ENCODE measurements around the gene LMAN1. TPM values are rescaled to one million over a fixed set of nuclear protein-coding genes. Genes with fewer than 3 reads are reported as not detected.

LMAN1 gene
- total and polyA plus RNA-seq, 2 experiments from 2014 or later: 111 to 134 TPM

DNA sequence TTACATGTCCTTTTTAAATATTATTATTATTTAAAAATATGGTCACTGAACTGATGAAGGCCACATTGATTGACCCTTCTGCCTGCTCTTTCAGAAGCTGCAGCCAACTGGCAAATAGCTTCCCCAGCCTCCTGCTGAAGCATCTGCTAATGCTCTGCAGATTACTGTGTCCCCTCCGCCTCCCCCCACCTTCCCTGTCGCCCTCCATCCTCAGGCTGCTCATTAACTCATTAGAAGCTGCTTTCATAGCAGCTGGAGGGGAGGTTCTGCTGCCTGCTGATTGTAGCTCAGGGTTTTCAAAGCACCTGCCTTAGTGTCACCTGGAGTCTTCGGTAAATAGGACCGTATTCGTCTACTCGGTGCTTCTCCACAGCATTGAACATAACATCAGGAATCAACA lies 24.8 kb upstream of the LMAN1 start:
- DNase-seq (ENCODE audit: low spot score): no peak

DNA sequence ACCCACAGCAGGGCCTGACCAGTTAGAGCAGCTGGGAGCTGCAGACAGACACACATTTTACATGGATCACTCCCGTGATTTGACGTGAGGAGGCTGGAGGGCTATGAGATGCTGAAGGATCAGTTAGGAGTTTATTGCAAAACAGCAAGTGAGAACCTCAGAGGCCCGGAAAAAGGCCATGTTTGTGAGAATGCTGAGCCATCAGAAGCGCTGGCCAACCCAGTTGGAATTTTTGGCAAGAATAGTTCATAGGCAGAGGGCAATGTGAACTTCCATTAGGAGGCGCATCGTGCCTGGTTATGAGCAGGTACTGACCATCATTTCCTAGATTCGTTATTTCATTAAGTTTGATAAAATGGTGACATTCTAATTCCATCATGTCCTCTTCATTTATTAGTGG lies 23.3 kb upstream of the LMAN1 start:
- peaks cover 6% of the 10 kb centered on the region; the same call in 1 of the 2 replicates for H3K27me3 ChIP-seq (ENCODE audit: insufficient read depth)
- H3K27ac ChIP-seq (ENCODE audit: low read depth): no peak overlapping the region
- peaks cover 25% of the 10 kb centered on the region for H3K4me1 Mint-ChIP-seq
- H3K9me3 Mint-ChIP-seq: no peaks in the 10 kb centered on the region
- peaks cover 17% of the 10 kb centered on the region for H3K4me1 ChIP-seq (ENCODE audit: insufficient read depth)
- no peaks in the 10 kb centered on the region for H3K36me3 Mint-ChIP-seq (ENCODE audit: low read depth)
- H4K20me1 ChIP-seq (replicated peaks; ENCODE audit: insufficient read depth): no peaks in the 10 kb centered on the region
- peak overlapping the region; percentile 47; the same call in 1 of the 2 replicates for H2AFZ ChIP-seq
- H3F3A ChIP-seq (replicated peaks; ENCODE audit: low read depth): no peaks in the 10 kb centered on the region
- no peaks in the 10 kb centered on the region for H3K9me2 ChIP-seq (ENCODE audit: insufficient read depth)
- no peaks in the 10 kb centered on the region for H3K36me3 ChIP-seq (ENCODE audit: insufficient read depth)
- no peaks in the 10 kb centered on the region for H3K79me2 ChIP-seq (replicated peaks; ENCODE audit: insufficient read depth)
- ATAC-seq (no peak), DNase-seq (ENCODE audit: low spot score) (no peak)
- TF ChIP-seq, protein P1, sequence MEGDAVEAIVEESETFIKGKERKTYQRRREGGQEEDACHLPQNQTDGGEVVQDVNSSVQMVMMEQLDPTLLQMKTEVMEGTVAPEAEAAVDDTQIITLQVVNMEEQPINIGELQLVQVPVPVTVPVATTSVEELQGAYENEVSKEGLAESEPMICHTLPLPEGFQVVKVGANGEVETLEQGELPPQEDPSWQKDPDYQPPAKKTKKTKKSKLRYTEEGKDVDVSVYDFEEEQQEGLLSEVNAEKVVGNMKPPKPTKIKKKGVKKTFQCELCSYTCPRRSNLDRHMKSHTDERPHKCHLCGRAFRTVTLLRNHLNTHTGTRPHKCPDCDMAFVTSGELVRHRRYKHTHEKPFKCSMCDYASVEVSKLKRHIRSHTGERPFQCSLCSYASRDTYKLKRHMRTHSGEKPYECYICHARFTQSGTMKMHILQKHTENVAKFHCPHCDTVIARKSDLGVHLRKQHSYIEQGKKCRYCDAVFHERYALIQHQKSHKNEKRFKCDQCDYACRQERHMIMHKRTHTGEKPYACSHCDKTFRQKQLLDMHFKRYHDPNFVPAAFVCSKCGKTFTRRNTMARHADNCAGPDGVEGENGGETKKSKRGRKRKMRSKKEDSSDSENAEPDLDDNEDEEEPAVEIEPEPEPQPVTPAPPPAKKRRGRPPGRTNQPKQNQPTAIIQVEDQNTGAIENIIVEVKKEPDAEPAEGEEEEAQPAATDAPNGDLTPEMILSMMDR (conservative IDR thresholded peaks at IDR 0.05; ENCODE audit: low read depth in 2 of 2): peak in 1 of 2 experiments; percentile 38; a peak in 1 of 4 replicates
- TF ChIP-seq, protein P2, sequence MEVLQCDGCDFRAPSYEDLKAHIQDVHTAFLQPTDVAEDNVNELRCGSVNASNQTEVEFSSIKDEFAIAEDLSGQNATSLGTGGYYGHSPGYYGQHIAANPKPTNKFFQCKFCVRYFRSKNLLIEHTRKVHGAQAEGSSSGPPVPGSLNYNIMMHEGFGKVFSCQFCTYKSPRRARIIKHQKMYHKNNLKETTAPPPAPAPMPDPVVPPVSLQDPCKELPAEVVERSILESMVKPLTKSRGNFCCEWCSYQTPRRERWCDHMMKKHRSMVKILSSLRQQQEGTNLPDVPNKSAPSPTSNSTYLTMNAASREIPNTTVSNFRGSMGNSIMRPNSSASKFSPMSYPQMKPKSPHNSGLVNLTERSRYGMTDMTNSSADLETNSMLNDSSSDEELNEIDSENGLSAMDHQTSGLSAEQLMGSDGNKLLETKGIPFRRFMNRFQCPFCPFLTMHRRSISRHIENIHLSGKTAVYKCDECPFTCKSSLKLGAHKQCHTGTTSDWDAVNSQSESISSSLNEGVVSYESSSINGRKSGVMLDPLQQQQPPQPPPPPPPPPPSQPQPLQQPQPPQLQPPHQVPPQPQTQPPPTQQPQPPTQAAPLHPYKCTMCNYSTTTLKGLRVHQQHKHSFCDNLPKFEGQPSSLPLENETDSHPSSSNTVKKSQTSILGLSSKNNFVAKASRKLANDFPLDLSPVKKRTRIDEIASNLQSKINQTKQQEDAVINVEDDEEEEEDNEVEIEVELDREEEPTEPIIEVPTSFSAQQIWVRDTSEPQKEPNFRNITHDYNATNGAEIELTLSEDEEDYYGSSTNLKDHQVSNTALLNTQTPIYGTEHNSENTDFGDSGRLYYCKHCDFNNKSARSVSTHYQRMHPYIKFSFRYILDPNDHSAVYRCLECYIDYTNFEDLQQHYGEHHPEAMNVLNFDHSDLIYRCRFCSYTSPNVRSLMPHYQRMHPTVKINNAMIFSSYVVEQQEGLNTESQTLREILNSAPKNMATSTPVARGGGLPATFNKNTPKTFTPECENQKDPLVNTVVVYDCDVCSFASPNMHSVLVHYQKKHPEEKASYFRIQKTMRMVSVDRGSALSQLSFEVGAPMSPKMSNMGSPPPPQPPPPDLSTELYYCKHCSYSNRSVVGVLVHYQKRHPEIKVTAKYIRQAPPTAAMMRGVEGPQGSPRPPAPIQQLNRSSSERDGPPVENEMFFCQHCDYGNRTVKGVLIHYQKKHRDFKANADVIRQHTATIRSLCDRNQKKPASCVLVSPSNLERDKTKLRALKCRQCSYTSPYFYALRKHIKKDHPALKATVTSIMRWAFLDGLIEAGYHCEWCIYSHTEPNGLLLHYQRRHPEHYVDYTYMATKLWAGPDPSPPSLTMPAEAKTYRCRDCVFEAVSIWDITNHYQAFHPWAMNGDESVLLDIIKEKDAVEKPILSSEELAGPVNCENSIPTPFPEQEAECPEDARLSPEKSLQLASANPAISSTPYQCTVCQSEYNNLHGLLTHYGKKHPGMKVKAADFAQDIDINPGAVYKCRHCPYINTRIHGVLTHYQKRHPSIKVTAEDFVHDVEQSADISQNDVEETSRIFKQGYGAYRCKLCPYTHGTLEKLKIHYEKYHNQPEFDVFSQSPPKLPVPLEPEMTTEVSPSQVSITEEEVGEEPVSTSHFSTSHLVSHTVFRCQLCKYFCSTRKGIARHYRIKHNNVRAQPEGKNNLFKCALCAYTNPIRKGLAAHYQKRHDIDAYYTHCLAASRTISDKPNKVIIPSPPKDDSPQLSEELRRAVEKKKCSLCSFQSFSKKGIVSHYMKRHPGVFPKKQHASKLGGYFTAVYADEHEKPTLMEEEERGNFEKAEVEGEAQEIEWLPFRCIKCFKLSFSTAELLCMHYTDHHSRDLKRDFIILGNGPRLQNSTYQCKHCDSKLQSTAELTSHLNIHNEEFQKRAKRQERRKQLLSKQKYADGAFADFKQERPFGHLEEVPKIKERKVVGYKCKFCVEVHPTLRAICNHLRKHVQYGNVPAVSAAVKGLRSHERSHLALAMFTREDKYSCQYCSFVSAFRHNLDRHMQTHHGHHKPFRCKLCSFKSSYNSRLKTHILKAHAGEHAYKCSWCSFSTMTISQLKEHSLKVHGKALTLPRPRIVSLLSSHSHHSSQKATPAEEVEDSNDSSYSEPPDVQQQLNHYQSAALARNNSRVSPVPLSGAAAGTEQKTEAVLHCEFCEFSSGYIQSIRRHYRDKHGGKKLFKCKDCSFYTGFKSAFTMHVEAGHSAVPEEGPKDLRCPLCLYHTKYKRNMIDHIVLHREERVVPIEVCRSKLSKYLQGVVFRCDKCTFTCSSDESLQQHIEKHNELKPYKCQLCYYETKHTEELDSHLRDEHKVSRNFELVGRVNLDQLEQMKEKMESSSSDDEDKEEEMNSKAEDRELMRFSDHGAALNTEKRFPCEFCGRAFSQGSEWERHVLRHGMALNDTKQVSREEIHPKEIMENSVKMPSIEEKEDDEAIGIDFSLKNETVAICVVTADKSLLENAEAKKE (CRISPR knock-in tag; IDR thresholded peaks at IDR 0.05): no peak
- H3K27me3 Mint-ChIP-seq (ENCODE audit: insufficient read depth, low read depth, poor library complexity): peaks cover 2% of the 10 kb centered on the region
- no peak overlapping the region for H3K4me3 ChIP-seq
- H3K4me2 ChIP-seq: no peak overlapping the region
- no peak overlapping the region for H3K4me3 Mint-ChIP-seq
- no peak overlapping the region for H3K27ac Mint-ChIP-seq

More for the DNA sequence above, 24.8 kb upstream of the LMAN1 start:
- H3K36me3 ChIP-seq (ENCODE audit: insufficient read depth): no peaks in the 10 kb centered on the region
- H3K4me3 ChIP-seq: no peak overlapping the region
- H2AFZ ChIP-seq: no peak overlapping the region
- H3K79me2 ChIP-seq (replicated peaks; ENCODE audit: insufficient read depth): no peaks in the 10 kb centered on the region
- no peak overlapping the region for H3K4me2 ChIP-seq
- Mint-ChIP-seq H3K9me3 (no peaks in the 10 kb centered on the region), H3K27ac (no peak overlapping the region), H3K27me3 (ENCODE audit: insufficient read depth, low read depth, poor library complexity) (peaks cover 2% of the 10 kb centered on the region), H3K4me3 (no peak overlapping the region), H3K4me1 (peaks cover 40% of the 10 kb centered on the region), H3K36me3 (ENCODE audit: low read depth) (no peaks in the 10 kb centered on the region)
- no peak for ATAC-seq
- no peaks in the 10 kb centered on the region for H4K20me1 ChIP-seq (replicated peaks; ENCODE audit: insufficient read depth)
- no peaks in the 10 kb centered on the region for H3F3A ChIP-seq (replicated peaks; ENCODE audit: low read depth)
- no peaks in the 10 kb centered on the region for H3K9me2 ChIP-seq (ENCODE audit: insufficient read depth)
- H3K4me1 ChIP-seq (ENCODE audit: insufficient read depth): peaks cover 31% of the 10 kb centered on the region
- no peak overlapping the region for H3K27ac ChIP-seq (ENCODE audit: low read depth)
- peaks cover 6% of the 10 kb centered on the region; the same call in 1 of the 2 replicates for H3K27me3 ChIP-seq (ENCODE audit: insufficient read depth)
- TF ChIP-seq, protein P3, sequence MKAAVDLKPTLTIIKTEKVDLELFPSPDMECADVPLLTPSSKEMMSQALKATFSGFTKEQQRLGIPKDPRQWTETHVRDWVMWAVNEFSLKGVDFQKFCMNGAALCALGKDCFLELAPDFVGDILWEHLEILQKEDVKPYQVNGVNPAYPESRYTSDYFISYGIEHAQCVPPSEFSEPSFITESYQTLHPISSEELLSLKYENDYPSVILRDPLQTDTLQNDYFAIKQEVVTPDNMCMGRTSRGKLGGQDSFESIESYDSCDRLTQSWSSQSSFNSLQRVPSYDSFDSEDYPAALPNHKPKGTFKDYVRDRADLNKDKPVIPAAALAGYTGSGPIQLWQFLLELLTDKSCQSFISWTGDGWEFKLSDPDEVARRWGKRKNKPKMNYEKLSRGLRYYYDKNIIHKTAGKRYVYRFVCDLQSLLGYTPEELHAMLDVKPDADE (IDR thresholded peaks at IDR 0.05): no peak
- TF ChIP-seq ZNF331 (CRISPR knock-in tag; IDR thresholded peaks at IDR 0.05; ENCODE audit: low read depth) (no peak), ZNF114 (CRISPR knock-in tag; IDR thresholded peaks at IDR 0.05) (no peak), JUNB (IDR thresholded peaks at IDR 0.05; ENCODE audit: unreplicated experiment) (no peak), CREB1 (CRISPR knock-in tag; IDR thresholded peaks at IDR 0.05; ENCODE audit: low read depth) (no peak), NANOG (IDR thresholded peaks at IDR 0.05; ENCODE audit: borderline replicate concordance) (no peak)
